ENCODE results near the gene DLL3.
A peak's percentile ranks its signal among the peaks of the same experiment; 100 is the strongest.
"Not testable (repeated sequence)": the region's sequence is repeated elsewhere in the genome, so short reads cannot be mapped to it uniquely, and the experiment has no call there.

Gene DLL3

GRCh38 chr19:39498798-39499642, at the start of gene DLL3:
Gene DLL3 (plus strand): TSS chr19:39498947. CDS start chr19:39498975, 28 bp downstream.
- no peak for DNase-seq

- no peak for DNase-seq
Observed at GRCh38 chr19:39449116-39449797, 49.5 kb upstream of the DLL3 start.

GRCh38 chr19:39451257-39451656, 47.5 kb upstream of the DLL3 start:
- not testable (repeated sequence) for DNase-seq

DNA sequence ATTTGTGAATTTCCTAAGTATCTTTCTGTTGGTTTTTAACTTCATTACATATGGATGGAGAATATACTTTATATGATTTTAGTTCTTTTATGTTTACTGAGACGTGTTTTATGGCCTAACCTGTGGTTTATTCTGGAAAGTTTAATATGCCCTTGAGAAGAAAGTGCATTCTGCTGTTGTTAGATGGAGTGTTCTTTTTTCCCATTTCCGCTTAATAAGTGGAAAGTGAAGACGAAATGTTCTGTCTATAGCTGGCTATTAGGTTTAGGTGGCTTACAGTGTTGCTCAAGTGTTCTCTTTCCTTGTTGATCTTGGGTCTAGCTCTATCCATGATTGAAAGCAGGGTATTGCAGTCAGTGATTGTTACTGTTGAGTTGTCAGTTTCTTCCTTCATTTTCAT, 35.3 kb upstream of the DLL3 start:
- DNase-seq = no peak

DNA sequence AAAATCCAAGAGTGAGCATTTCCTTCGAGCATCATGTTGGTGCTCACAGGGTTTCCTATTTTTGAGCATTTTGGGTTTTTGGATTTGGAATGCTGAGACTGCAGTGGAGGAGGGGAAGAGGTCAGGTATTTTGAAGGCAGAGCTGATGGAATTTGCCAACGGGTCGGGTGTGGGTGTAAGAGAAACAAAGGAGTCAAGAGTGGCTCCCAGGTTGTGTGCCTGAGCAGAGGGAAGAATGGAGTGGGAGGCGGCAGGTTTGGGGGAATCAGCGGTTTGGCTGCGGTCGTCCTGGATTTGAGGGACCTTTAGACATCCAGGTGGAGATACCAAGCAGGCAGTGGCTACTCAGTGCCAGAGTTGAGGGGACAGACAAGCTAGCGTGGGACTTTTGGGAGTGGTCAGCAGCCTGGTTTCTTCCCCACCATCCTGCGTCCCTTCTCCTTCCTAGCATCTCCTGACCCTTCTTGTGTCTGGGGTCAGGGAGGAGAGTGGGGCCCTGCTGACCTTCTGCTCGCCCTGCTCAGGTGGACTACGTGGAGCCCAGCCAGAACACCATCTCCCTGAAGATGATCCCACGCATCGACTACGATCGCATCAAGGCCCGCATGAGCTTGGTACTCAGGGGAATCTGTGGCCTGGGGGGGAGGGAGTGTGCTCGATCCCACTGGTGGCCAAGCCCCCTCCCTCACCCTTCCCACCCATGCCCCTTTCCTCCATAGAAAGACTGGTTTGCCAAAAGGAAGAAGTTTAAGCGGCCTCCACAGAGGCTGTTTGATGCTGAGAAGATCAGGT, 32.6 kb upstream of the DLL3 start:
- DNase-seq = no peak

- DNase-seq = no peak
Observed at GRCh38 chr19:39467941-39468340, 30.8 kb upstream of the DLL3 start.

GRCh38 chr19:39469036-39469435, 29.7 kb upstream of the DLL3 start:
- DNase-seq = no peak

DNA sequence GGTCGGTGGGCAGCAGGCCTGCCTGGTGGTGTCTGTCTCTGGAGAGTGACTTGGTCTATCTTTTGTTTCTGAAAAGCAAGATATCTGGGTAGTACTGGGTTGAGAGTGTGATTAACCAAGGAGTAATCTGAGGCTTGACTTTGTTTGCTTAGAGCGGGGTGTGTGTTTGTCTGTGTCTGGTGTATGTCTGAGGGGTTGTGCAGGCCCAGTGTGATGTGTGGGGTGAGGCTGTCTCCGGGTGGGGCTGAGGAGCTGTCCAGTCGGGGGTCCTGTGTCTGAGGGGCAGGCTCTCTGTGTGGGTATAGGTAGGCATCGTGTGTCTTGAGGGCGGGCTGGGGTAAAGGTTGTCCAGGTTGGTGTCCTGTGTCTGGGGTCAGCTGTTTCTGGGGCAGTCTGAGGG, 29.2 kb upstream of the DLL3 start:
- no peak for DNase-seq

GRCh38 chr19:39470724-39471339, 27.9 kb upstream of the DLL3 start:
- no peak for DNase-seq

DNA sequence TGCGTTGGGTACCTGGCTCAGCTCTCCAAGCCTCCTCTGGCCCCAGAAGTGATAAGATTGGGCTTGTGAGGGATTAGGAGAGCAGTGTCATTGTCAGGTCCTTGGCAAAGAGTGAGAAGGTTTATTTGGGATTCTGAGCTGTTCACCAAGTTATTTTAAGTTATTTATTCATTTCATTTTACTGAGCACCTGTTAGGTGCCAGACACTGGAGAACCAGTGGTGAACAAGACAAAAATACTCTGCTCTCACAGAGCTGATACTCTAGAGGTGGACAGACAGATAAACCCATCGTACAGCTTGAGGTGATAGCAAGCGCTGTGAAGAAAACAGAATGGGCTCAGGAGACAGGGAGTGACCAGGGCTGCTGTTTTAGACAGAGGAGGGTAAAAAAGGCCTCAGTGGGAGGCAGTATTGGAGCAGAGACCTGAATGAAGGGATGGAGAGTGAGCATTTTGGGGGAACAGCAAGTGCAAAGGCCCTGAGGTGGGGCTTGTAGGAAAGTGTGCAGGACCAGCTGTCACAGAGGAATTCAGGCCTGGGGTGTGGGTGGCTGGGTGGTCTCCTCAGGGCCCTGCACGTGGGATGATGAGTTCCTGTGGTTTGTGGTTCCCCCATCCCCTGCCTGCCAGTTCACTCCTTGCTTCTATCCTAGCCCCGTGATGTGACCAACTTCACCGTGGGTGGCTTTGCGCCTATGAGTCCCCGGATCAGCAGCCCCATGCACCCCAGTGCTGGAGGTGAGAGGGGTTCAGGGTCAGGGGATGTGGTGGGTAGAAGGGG, 26.8 kb upstream of the DLL3 start:
- no peak for DNase-seq

- no peak for DNase-seq
Observed at GRCh38 chr19:39472746-39473442, 25.9 kb upstream of the DLL3 start.

DNA sequence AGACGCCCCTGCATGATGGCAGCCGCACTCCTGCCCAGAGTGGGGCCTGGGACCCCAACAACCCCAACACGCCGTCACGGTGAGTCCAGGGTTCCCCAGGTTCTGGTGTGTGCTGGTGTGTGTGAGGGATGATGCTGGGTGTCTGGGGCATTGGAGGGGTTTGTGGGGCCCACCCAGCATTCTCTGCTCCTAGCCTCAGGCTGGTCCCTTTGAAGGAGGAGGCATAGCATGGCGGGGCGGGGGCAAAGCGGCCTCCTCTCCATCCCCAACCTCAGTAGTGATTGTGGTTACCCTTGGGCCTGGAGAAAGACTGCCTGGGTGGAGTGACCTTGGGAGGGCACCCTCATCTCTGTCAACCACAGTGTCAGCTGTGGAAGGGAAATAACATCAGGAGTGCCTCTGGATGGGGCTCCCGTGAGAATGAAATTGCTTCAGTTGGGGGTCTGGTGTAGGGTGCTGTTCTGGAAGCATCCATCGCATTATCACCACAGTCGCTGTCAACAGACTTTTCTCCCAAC, 25.2 kb upstream of the DLL3 start:
- no peak for DNase-seq

GRCh38 chr19:39474139-39474620, 24.6 kb upstream of the DLL3 start:
- peak; percentile 46 to 68 (median 55) for DNase-seq

GRCh38 chr19:39475748-39476147, 23.0 kb upstream of the DLL3 start:
- DNase-seq = no peak

GRCh38 chr19:39479319-39479801, 19.4 kb upstream of the DLL3 start:
- not testable (repeated sequence) for DNase-seq

DNA sequence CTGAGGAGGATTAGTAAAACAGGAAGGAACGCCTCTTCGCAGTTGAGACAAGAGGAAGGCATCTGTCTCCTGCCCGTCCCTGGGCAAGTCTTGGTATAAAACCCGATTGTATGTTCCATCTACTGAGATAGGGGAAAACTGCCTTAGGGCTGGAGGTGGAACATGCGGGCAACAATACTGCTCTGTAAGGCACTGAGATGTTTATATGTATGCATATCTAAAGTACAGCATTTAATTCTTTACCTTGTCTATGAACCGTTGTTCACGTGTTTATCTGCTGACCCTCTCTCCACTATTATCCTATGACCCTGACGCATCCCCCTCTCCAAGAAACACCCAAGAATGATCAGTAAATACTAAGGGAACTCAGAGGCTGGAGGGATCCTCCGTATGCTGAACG, 18.8 kb upstream of the DLL3 start:
- DNase-seq = no peak

- DNase-seq = peak; percentile 92 to 97 (median 95)
Observed at GRCh38 chr19:39480337-39481228, 18.2 kb upstream of the DLL3 start, which contains the start of gene TIMM50. Gene TIMM50 (plus strand): TSS chr19:39480838. CDS start chr19:39480854, 16 bp downstream.

DNA sequence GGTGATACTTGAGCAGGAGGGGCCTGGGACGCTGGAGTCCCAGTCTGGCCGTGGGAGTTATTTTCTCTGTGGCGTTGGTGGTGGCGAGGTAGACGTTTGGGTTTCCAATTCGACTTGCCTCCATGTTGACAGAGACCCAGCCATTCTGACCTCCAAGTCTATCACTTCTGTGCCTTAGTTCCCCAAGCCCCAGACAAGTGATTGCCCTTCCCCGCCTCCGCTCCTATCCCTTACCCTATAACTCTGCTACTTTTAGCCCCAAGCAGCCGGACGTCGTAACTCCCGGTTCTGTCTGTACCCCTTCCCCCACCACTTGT, 17.6 kb upstream of the DLL3 start:
- DNase-seq = no peak

GRCh38 chr19:39481676-39482075, 17.1 kb upstream of the DLL3 start:
- no peak for DNase-seq

- DNase-seq = no peak
Observed at GRCh38 chr19:39483141-39483540, 15.6 kb upstream of the DLL3 start.
